ENCODE data around the gene TMPRSS12.
"Not testable (repeated sequence)": the region's sequence is repeated elsewhere in the genome, so short reads cannot be mapped to it uniquely, and the experiment has no call there.

The TMPRSS12 gene

DNA sequence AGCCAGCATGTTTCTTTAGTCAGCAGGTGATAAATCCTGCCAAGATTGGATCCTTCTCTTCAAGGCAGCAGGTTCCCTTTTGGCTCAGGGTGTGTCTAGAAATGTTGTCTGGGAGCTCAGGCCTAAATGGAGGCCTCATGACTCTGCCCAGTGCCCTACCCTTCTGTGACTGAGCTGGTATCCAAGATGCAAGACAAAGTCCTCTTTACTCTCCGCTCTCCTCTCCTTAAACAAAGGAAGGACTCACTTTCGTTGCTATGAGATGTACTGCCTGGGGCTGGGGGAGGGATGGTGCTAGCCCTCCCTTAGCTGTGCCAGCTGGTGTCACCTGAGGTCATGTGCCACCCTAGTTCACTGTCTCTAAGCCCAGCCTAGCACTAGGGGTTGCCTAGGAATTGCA, 13.8 kb upstream of the TMPRSS12 start:
- no peak overlapping the region for H3K4me3 ChIP-seq (ENCODE audit: low read depth, low read length, poor library complexity, severe bottlenecking)
- H4K20me1 ChIP-seq (ENCODE audit: insufficient read depth, low read length) = no peaks in the 10 kb centered on the region
- no peak overlapping the region for H2AFZ ChIP-seq (ENCODE audit: low read length)
- no peak overlapping the region for H3K9ac ChIP-seq (ENCODE audit: low read length)
- H3K36me3 ChIP-seq (ENCODE audit: insufficient read depth, low read length) = no peaks in the 10 kb centered on the region
- no peak overlapping the region for H3K4me2 ChIP-seq (ENCODE audit: low read length)
- H3K27me3 ChIP-seq (ENCODE audit: insufficient read depth, low read length) = no peaks in the 10 kb centered on the region; the same call in 1 of the 2 replicates
- no peaks in the 10 kb centered on the region for H3K9me2 ChIP-seq (ENCODE audit: low read depth, low read length)
- H3K9me3 ChIP-seq (ENCODE audit: low read length) = 0 out of 2 replicates have a peak, but pooled peaks cover 5% of the 10 kb centered on the region
- no peaks in the 10 kb centered on the region for H3K79me2 ChIP-seq (ENCODE audit: insufficient read depth, low read length)
- no peaks in the 10 kb centered on the region for H3F3A ChIP-seq (ENCODE audit: insufficient read depth, low read length)
- H3K4me1 ChIP-seq (ENCODE audit: insufficient read depth, low read length, severe bottlenecking) = peaks cover 12% of the 10 kb centered on the region
- TF ChIP-seq, protein P1, sequence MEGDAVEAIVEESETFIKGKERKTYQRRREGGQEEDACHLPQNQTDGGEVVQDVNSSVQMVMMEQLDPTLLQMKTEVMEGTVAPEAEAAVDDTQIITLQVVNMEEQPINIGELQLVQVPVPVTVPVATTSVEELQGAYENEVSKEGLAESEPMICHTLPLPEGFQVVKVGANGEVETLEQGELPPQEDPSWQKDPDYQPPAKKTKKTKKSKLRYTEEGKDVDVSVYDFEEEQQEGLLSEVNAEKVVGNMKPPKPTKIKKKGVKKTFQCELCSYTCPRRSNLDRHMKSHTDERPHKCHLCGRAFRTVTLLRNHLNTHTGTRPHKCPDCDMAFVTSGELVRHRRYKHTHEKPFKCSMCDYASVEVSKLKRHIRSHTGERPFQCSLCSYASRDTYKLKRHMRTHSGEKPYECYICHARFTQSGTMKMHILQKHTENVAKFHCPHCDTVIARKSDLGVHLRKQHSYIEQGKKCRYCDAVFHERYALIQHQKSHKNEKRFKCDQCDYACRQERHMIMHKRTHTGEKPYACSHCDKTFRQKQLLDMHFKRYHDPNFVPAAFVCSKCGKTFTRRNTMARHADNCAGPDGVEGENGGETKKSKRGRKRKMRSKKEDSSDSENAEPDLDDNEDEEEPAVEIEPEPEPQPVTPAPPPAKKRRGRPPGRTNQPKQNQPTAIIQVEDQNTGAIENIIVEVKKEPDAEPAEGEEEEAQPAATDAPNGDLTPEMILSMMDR (IDR thresholded peaks at IDR 0.05; ENCODE audit: low read length) = no peak
- no peak for TF ChIP-seq EZH2 (IDR thresholded peaks at IDR 0.05; ENCODE audit: borderline replicate concordance, low read length)
- H3K27ac ChIP-seq (ENCODE audit: low read depth, low read length, poor library complexity, severe bottlenecking) = no peak overlapping the region

DNA sequence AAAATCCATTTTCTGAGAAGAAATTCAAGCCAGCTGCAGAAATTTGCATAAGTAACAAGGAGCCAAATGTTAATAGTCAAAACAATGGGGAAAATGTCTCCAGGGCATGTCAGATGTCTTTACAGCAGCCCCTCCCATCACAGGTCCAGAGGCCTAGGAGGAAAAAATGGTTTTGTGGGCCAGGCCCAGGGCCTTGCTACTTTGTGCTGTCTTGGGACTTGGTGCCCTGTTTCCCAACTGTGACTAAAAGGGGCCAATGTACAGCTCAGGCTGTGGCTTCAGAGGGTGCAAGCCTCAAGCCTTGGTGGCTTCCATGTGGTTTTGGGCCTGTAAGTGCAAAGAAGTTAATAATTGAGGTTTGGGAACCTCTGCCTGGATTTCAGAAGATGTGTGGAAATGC, 8.9 kb upstream of the TMPRSS12 start:
- not testable (repeated sequence) for H3K27me3 ChIP-seq (ENCODE audit: insufficient read depth, low read length); H3K4me1 ChIP-seq (ENCODE audit: insufficient read depth, low read length, severe bottlenecking); H3K36me3 ChIP-seq (ENCODE audit: insufficient read depth, low read length); H3K4me2 ChIP-seq (ENCODE audit: low read length); H3K9me2 ChIP-seq (ENCODE audit: low read depth, low read length); H4K20me1 ChIP-seq (ENCODE audit: insufficient read depth, low read length); H2AFZ ChIP-seq (ENCODE audit: low read length); H3F3A ChIP-seq (ENCODE audit: insufficient read depth, low read length); H3K9me3 ChIP-seq (ENCODE audit: low read length); H3K79me2 ChIP-seq (ENCODE audit: insufficient read depth, low read length); H3K4me3 ChIP-seq (ENCODE audit: low read depth, low read length, poor library complexity, severe bottlenecking); H3K27ac ChIP-seq (ENCODE audit: low read depth, low read length, poor library complexity, severe bottlenecking); H3K9ac ChIP-seq (ENCODE audit: low read length)

GRCh38 chr12:50839042-50839441, 3.7 kb upstream of the TMPRSS12 start:
- Histone ChIP-seq H3F3A (ENCODE audit: insufficient read depth, low read length) (no peaks in the 10 kb centered on the region), H3K36me3 (ENCODE audit: insufficient read depth, low read length) (no peaks in the 10 kb centered on the region), H3K4me3 (ENCODE audit: low read depth, low read length, poor library complexity, severe bottlenecking) (no peak overlapping the region), H4K20me1 (ENCODE audit: insufficient read depth, low read length) (no peaks in the 10 kb centered on the region), H3K27me3 (ENCODE audit: insufficient read depth, low read length) (no peaks in the 10 kb centered on the region), H3K4me2 (ENCODE audit: low read length) (no peak overlapping the region), H2AFZ (ENCODE audit: low read length) (no peak overlapping the region), H3K79me2 (ENCODE audit: insufficient read depth, low read length) (no peaks in the 10 kb centered on the region), H3K9ac (ENCODE audit: low read length) (no peak overlapping the region), H3K4me1 (ENCODE audit: insufficient read depth, low read length, severe bottlenecking) (no peaks in the 10 kb centered on the region), H3K9me3 (ENCODE audit: low read length) (no peaks in the 10 kb centered on the region; the same call in none of the 2 replicates), H3K27ac (ENCODE audit: low read depth, low read length, poor library complexity, severe bottlenecking) (no peak overlapping the region), H3K9me2 (ENCODE audit: low read depth, low read length) (no peaks in the 10 kb centered on the region)
- TF ChIP-seq EZH2 (IDR thresholded peaks at IDR 0.05; ENCODE audit: borderline replicate concordance, low read length) = no peak
- TF ChIP-seq, protein P1 (IDR thresholded peaks at IDR 0.05; ENCODE audit: low read length) = no peak

DNA sequence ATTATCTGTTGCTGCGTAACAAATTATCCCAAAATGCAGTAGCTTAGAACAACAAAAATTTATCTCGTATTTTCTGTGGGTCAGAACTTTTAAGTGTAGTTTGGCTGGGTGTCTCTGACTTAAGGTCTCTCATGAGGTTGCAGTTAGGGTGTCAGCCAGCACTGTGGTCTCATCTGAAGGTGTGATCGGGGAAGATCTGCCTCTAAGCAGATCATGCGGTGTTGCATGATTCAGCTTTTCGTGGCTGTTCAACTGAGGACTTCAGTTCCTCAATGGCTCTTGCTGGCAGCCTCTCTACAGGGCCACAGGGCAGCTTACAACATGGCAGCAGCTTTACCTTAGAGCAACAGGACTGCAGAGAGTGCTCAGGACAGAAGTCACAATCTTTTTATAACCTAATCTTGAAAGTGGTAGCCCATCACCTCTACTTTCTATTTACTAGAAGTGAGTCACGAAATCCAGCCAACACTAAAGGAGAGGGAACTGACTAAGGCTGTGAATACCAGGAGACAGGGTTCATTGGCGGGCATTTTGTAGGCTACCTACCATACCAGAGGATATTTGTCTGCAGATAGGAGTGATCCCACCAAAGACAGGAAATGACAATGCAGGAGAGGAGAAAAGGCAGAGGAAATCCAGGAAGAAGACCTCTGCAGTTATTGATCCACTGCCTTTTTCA, 1.8 kb upstream of the TMPRSS12 start:
- TF ChIP-seq EZH2 (IDR thresholded peaks at IDR 0.05; ENCODE audit: borderline replicate concordance, low read length) = no peak
- TF ChIP-seq, protein P1 (IDR thresholded peaks at IDR 0.05; ENCODE audit: low read length) = no peak
- Histone ChIP-seq H3K27ac (ENCODE audit: low read depth, low read length, poor library complexity, severe bottlenecking) (no peak overlapping the region), H3K9me2 (ENCODE audit: low read depth, low read length) (no peaks in the 10 kb centered on the region), H3K4me2 (ENCODE audit: low read length) (no peak overlapping the region), H3K79me2 (ENCODE audit: insufficient read depth, low read length) (no peaks in the 10 kb centered on the region), H2AFZ (ENCODE audit: low read length) (no peak overlapping the region), H3K4me3 (ENCODE audit: low read depth, low read length, poor library complexity, severe bottlenecking) (no peak overlapping the region), H3K4me1 (ENCODE audit: insufficient read depth, low read length, severe bottlenecking) (no peaks in the 10 kb centered on the region), H3K9ac (ENCODE audit: low read length) (no peak overlapping the region), H4K20me1 (ENCODE audit: insufficient read depth, low read length) (no peaks in the 10 kb centered on the region), H3F3A (ENCODE audit: insufficient read depth, low read length) (no peaks in the 10 kb centered on the region), H3K9me3 (ENCODE audit: low read length) (no peaks in the 10 kb centered on the region; the same call in 1 of the 2 replicates), H3K27me3 (ENCODE audit: insufficient read depth, low read length) (no peaks in the 10 kb centered on the region), H3K36me3 (ENCODE audit: insufficient read depth, low read length) (no peaks in the 10 kb centered on the region)

All from OCI-LY1 (cell line).